Nasal cavity respiratory epithelium epithelial cell of viscerocranial mucosa (primary cell): ENCODE data around the gene DPM1. TPM values are rescaled to one million over a fixed set of nuclear protein-coding genes. Genes with fewer than 3 reads are reported as not detected.

ENCODE experiments used
- total RNA-seq: library from RNA; depleted of rRNA; stranded (reverse); fragments of >200 nt; gene quantifications from 2 replicates; pipeline ENCODE4 v1.2.3, GENCODE V29; 2014

Gene DPM1
- 62.7 and 97.7 TPM in 2 replicates for total RNA-seq

DNA sequence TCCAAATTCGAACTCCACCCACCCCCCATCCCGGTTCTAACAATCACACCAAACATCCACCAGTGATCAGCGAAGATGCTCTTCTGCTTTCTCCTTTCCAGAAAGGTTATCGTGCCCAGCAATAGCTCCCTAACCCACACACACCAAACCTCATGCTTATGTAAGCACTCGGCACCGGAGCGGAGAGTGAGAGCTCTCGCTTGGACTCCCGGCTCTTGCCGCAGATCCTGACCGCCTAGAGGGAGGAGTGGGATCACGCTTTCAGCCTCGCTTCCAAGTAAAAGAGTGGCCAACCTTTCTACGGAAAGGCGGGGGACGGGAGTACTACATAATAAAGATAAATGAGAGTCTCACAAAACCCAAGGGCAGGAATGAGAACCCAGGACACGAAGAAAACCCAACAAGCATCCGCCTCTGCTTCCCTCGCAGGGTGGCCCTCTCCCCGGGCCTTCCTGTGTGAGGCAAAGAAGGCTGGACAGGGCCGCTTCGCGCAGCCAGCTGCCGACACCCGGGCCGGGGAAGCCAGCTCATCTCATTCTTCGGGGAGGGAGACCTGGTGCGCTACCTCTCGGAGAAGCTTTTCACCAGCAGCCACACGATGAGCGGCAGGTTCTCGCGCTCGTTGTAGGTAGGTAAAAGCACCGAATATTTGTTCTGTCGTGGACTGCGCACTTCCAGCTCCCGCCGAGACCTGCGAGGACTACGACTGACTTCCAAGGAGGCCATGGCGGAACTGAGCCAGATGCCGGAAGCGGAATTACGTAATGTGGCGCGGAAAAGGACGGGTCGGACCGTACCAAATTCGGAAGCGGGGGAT is at the start of gene DPM1:
DPM1 (minus strand) TSS at position 735 of the 817 bp plus-strand sequence; CDS start at position 726, 9 bp downstream.

DNA sequence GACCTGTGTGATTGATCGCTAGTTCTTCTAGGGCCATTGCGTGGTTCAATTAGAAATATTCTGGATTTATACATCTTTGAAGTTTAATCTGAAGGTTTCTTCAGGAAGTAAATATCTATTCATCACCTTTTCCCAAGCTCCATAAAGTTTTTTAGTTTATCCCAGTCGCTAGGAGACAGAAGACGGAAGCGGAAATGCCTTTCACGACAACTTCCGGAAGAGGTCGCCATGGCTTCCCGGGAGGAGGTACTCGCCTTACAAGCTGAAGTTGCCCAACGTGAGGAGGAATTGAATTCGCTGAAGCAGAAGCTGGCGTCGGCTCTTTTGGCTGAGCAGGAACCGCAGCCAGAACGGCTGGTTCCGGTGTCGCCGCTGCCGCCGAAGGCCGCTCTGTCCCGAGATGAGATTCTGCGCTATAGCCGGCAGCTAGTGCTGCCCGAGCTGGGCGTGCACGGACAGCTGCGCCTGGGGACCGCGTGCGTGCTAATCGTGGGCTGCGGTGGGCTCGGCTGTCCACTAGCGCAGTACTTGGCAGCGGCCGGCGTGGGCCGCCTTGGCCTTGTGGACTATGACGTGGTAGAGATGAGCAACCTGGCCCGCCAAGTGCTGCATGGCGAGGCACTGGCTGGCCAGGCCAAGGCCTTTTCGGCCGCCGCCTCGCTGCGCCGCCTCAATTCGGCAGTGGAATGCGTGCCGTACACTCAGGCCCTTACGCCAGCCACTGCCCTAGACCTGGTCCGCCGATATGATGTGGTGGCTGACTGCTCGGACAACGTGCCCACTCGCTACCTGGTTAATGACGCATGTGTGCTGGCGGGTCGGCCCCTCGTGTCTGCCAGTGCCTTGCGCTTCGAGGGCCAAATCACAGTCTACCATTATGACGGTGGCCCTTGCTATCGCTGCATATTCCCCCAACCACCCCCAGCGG is 547 bp upstream of the DPM1 start, which contains the start of gene MOCS3:
MOCS3 (plus strand) TSS at position 204 of the 928 bp plus-strand sequence; CDS start at position 229, 25 bp downstream.

DNA sequence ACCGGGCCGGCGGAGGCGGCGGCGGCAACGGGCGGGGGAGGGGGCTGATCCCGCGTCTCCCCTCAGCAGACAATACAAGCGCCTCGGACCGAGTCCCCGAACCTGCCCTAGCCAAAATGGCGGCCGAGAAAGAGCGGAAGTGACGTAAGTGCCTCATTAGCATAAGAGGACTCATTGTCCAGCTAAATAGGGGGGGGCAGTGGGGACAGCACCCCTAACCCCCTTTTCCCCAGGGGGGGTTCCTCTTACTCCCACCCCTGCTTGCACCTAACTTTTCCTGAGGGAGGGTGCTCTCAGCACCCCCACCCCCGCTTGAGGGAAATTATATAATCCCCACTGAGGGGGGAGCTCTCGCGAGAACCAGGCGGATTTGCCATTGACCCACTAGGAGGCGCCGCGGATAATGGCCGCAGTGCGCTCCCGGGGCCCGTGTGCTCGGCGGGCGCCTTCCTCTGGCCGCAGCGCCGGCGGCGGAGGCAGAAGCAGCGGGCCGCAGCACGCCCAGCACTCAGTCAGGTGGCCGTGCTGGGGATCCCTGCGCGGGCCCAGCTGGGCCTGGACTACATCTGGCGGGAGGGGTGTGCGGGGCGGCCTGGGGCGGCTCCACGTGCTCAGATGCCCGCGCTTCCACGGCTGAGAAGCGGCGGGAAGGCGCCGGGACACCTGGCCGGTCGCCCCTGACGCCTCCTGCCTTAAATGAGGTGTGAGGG is 26.9 kb downstream of the DPM1 start, which contains the start of gene ADNP:
ADNP (minus strand) TSS at position 132 of the 710 bp plus-strand sequence. CDS start 27,441 bp downstream, outside the sequence.

Other genes starting within 250 kb of the DPM1 start
- gene PARD6B, start 227.0 kb downstream of the DPM1 start, total RNA-seq, result 14.8 and 19.1 TPM in 2 replicates
- 6.5 and 13.2 TPM in 2 replicates for gene BCAS4, start 163.5 kb downstream of the DPM1 start, total RNA-seq
- gene ADNP, start 27.1 kb downstream of the DPM1 start, total RNA-seq, result 26.3 and 70.5 TPM in 2 replicates
- gene MOCS3, start 286 bp upstream of the DPM1 start, total RNA-seq, result 9.9 and 11.2 TPM in 2 replicates
- gene KCNG1, start 64.6 kb upstream of the DPM1 start, total RNA-seq, result 118 and 145 TPM in 2 replicates